GM11168 (cell line): Measurements from ENCODE around the gene PLD1.
"Not testable (repeated sequence)": the region's sequence is repeated elsewhere in the genome, so short reads cannot be mapped to it uniquely, and the experiment has no call there.

Source experiments
- in situ Hi-C: fragments of 300-500 bp; cut with MboI; formaldehyde crosslinking; loops from one replicate; pipeline ENCODE4 v1.12.0; 2022; ENCODE audit warnings: low sequenced_read_pairs; ENCODE audit not compliant: unreplicated experiment

PLD1 gene

DNA sequence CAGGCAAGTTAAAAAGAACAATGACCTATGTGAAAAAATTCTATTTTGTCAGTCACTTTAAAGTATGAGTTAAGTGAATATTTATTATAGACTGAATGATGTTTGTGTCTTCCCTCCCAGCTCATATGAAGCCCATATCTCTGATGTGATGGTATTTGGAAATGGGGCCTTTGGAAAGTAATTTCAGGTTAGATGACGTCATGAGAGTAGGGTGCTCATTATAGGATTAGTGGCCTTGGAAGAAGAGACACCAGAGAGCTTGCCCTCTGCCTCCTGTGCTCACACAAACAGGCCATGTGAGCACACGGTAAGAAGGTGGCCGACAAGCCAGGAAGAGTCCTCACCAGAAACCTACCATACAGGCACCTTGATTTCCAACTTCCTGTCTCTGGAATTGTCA lies 211.3 kb downstream of the PLD1 start:
- in situ Hi-C loops: no loop called here

DNA sequence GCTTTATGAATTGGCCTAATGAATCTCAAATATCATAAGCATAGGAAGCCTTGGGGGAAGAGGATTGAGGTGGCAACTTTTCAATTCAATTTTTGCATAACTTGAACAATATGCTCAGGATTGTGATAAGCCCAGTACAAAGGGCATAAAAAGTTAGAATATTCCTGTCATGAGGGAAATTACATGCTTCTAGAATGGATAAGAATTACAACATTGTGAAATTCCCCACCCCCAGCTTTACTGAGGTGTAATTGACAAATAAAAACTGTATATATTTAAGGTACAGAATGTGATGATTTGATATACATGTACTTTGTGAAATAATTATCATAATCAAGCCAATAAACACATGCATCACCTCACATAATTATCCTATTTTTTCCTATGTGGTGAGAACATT lies 217.5 kb downstream of the PLD1 start:
- in situ Hi-C loops: no loop called here

DNA sequence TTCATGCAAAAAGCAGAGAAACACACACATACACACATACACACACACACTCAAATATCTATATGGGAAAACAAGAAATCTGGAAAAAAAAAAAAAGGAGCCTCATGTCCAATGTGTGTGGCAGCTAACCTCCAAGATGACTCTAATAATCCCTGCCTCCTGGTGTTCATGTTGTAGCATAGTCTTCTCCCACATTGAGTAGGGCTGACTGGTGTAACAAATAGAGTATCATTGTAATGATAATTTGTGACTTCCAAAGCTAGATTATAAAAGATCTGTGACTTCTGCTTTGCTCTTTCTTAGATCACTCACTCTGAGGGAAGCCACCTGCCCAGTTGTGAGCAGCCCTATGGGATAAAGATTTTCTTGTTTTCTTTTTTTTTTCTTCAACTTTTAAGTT lies 219.2 kb downstream of the PLD1 start:
- in situ Hi-C loops: no loop called here

DNA sequence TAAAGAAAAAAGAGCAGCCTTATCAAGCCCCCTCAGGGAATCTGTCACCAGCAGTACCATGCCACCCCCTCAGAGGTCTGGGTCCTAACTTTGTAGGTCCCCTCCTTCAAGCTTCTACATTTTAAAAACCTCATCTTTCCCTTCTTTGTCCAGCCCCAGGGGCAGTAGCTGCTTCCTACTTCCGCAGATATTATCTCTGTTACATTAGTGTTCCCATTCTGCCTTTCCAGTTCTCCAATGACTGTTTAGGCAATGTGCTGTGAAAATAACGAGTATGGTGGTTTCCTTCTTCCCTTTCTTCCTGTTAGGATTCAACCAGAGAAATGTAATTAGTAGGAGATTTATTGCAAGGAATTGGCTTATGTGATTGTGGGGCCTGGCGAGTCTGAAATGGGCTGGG lies 224.0 kb downstream of the PLD1 start:
- in situ Hi-C loops: no loop called here

DNA sequence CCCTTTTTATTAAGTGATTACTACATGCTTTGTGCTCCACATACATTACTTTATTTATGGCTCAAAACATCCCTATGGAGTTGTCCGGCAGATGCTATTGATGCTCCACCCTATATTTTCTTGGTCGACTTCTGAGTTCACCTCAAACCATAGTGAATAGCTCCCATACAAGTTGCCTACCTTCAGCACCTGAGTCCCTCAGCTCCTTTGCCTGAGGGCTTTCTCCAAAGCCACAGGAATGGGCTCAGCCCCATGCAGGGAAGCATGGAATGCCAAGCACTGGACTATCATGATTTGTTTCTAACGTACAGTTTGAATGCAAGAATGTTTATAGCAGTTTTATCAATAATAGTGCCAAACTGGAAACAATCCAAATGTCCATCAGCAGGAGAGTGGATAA lies 225.2 kb downstream of the PLD1 start:
- in situ Hi-C loops: no loop called here

DNA sequence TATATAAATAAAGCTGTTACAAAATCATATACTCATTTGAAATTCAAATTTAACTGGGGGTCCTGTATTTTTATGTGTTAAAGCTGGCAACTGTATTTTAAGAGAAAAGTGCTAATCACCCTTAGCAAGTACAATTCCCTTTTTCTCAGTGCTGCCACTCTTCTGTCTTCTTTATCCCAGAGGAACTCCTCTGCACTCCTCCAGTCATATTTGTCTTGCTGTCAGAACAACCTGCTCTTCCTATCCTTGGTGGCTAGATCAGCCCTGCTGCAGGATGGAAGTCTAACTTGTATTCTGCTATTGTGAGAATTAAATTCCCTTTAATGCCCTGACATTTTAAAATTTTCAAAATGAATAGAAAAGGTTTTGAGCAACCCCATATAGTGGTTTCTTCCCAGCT lies 226.2 kb downstream of the PLD1 start:
- in situ Hi-C loops: no loop called here

DNA sequence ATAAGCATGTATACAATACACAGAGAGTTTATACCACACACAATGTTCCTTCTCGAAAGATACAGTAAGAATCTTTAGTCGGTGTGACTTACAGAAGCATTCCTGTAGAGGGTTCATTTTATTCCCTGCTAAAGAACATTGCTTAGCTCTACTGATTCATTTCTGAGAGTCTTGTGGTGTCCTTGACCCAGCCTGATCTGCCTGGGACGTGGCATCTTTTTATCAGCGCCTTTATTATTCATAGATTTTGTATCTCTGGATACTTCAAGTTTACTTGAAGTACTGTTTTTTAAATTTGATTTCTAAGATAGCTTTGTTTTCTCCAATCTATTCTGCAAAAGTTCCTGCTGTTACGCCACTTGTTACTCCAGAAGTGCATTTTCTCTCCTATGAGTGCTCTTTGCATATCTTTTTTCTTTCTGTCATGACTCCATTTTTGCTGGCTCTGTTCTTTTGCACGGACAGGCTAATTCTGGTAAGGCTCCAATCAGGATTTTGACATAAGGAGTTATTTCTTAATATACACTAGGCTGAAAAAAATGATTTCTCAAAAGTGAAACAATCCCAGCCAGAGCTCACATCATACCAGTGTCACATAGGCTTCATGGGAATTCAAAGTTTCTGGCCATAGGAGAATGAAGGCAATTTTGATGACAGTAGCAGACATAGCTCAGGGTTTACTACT lies 235.6 kb downstream of the PLD1 start:
- in situ Hi-C loops: no loop called here

DNA sequence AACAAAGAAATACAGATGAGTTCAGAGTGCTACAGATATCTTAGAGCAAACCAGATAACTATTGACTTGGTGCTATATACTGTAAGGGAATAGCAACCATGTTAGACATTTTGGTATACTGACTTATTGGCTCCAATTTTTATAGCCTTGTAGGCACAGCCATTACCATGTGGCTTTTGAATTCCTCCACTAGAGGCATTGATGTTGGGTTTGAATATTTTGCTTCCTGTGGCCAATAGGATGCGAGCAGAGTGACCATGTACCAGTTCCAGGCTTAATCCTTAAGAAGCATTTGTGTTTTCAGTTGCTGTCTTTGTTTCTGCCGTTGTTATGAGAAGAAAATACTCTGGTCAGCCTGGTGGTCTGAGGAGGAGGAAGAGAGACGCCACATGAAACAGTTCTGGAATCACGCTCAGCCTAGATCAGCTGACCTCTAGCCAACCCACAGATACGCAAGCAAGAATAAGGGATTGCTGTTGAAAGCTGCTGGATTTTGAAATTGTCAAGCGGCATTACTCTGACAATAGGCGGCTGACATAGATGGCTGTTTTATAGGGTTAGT lies 240.6 kb downstream of the PLD1 start:
- in situ Hi-C loops: no loop called here

DNA sequence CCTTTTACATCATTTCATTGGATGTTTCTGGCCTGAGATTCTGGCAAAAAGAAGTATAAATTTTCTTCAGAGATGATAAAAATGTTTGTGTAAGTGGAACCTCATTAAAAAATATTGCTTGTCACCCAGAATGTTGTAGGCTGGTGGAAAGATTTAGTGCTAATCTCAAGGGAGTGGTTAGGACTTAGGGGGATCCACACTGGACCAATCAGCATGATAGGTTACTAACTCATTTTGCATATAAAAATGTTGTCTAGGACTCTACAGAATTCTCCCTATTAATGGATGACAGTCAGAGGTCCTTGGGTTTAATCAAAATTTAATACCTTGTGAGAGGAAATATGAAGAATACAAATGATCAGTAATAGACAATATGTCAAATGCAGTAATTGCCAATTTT lies 241.5 kb downstream of the PLD1 start:
- in situ Hi-C loops: no loop called here

DNA sequence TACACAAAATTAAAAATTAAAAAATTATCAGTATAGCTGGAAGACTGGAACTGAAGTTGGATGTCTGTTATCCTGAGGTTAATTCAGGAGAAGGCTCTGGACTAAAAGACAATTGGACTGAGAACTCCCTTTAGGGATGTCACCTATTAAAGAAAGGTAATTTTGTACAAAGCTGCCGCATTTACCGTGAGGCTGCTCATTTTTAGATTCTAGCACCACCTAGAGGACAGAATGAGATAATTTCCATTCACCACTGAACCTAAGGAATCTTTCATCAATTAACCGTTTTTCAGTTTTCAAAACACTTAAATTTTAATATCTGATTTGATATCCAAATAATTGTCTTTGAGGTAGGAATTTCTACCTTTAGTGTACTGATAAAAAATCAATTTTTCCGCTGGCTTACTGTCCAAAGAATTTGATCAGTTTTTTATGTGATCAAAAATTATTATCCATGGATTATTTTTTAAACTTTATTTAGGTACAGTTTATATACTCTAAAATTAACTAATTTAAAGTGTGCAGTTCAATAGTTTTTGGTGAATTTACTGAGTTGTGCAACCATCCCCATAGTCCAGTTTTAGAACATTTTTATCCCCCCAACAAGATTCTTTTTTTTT lies 243.4 kb downstream of the PLD1 start:
- in situ Hi-C loops: no loop called here

DNA sequence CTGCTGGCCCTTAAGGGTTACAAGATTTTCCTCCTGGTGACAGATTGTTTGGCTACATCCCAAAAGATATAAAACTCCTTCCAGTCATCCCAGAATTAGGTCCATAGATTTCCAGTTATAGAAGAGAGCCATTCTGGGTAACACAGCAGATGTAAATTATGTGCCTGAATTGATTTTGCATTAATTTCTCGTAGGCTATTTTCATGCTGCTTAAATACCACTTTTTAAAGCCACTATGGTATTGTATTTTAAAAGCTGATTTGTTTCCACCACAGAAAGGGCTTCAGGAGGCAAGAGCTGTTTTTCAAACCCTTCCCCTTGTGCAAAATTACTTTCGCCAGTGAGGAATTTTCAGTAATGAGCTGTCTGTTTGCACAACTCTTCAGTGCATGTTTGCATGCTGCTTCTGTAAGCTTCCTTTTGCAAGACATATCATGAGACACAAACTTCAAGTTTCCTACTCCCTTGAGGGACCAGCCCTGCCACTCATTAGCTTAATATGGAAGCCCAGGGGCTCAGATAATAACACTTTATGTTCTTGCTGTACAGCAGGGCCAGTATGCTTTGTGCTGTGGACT lies 244.7 kb downstream of the PLD1 start:
- in situ Hi-C loops: no loop called here

DNA sequence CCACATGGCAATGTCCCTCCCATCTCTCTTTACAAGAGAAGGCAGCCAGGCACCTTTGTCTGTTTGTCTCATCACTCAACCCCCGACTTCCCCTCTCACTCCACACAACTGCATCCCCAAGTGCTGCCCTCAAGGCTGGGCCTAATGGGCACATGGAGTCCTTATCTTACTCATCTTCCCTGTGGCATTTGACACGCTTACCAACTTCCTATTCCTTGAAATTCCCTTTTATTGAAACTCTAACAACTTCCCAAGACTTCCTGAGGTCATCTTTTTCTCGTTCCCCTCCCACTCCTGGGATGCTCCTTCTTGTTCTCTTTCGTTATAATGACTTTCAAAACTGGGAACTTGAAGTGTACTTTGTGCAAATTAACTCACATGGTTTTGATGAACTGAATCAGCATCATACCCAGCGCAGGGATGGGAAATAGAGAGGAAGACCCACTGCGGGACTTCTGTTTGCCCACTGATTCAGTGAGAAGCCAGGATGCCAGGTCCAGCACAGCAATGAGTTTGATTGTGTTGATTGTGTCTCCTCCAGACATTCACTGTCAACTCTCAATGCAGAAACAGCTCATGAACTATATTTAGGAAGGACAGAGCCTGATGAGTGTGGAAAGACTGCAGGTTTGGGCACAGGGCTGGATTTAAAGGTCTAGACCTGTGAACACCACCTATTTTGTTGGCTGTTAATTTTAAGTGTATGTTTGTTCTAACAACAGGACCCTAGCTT lies 245.4 kb downstream of the PLD1 start:
- in situ Hi-C loops: no loop called here

DNA sequence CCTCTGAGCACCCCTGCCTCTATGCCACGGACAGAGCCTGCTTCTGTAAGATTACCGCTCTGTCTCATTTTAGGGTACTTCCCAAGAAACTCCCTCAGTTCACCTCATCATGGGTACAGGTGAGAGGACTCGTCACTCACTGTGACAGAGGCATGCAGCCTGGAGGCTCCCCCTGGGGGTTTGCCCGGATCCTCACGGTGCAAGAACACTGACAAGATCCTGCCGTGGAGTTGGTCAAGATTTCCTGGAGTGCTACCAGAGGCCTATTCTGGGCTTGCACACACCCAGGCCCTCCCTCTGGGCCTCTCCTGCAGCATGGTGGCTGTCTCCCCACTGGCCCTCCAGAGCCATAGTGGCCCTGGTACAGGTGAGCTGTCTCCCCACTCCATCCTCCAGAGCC lies 247.0 kb downstream of the PLD1 start:
- in situ Hi-C loops: no loop called here

DNA sequence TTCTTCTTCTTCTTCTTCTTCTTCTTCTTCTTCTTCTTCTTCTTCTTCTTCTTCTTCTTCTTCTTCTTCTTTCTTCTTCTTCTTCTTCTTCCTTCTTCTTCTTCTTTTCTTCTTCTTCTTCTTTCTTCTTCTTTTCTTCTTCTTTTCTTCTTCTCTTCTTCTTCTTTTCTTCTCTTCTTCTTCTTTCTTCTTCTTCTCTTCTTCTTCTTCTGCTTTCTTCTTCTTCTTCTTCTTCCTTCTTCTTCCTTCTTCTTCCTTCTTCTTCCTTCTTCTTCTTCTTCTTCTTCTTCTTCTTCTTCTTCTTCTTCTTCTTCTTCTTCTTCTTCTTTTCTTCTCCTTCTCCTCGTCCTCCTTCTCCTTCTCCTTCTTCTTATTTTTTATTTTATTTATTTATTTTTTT lies 247.8 kb downstream of the PLD1 start:
- in situ Hi-C loops: not testable (repeated sequence)

DNA sequence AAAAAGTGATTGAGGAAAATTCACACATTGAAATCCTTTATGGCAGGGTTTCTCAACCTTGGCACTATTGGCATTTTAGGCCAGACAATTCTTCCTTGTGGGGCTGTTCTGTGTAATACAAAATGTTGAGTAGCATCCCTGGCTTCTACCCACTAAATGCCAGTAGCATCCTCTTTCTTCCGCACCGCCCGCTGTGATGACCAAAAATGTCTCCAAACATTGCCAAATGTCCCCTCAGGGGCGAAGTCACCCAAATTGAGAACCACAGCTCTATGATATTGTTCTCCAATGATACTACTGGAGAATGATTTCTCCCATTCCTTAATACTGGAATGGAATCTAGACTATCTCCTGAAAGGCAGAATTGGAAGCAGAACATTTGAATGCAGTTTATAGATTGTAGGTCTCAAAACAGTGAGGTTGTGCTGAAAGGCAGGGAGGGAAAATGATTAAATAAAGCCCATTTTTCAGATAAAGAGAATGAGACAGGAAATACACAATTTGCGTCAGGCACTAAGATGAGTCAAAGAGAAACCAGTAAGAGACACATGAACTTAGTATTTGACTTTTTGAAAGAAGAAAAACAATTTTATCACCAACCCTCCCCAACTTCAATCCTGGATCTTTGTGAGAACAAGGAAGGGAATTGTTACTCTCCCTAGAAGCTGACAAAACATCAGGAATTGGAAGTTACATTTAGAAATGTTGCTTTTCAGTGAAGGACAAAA lies 248.5 kb downstream of the PLD1 start:
- in situ Hi-C loops: no loop called here

DNA sequence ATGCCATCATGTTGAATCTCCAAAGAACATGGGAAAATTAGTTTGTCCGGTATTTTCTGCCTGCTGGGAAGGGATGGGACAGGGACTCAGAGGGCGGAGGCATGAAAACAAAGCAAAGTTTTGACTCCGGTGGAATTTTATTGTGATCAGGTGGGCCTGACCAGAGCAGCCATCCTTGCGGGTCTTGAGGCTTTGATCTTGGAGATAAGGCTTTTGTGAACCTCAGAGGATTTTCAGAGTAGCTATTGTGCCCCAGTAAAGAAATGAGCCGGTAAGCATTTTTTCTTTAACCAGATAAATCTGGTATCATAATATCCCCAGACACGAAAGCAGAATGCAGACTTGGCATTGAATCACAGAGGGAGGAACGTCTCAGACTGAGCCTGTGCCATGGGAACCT lies 250.7 kb downstream of the PLD1 start:
- in situ Hi-C loops: no loop called here

DNA sequence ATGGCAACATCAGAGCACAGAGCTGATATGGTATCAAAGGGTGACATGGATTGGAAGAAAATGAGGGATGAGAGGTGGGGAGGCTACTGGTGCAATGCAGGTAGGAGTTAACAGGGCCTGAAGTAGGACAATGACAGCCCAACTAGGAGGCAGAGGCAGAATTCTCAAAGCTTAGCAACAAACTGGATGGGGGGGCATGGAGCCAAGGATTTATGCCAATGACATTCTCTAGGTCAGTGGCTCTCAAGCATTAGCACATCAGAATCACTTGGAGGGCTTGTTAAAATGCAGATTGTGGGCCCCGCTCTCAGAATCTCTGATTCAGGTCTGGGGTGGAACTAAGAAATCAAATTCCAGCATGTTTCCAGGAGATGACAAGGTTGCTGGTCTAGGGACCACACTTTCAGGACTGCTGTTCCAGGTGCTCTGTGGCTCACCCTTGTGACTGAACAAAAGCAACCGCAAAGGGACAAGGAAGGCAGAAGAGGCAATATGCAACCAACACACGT lies 252.0 kb downstream of the PLD1 start:
- in situ Hi-C loops: no loop called here

DNA sequence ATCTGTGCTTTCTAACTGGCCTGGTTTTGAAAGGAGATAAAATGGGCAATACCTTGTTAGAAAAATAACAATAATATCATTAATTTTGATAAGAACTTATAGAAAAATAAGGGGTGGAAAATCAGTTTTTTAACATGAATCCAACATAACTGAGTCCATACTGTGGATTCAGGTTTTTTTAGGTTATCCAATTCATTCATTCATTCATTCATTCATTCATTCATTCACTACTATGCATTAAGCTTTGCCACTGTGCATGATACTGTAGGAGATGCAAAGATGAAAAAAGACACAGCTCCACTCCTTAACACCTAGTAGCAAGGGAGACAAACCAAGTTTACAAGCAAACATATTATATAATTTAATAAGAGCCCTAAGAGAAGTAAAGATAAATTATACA lies 253.1 kb downstream of the PLD1 start:
- in situ Hi-C loops: no loop called here

DNA sequence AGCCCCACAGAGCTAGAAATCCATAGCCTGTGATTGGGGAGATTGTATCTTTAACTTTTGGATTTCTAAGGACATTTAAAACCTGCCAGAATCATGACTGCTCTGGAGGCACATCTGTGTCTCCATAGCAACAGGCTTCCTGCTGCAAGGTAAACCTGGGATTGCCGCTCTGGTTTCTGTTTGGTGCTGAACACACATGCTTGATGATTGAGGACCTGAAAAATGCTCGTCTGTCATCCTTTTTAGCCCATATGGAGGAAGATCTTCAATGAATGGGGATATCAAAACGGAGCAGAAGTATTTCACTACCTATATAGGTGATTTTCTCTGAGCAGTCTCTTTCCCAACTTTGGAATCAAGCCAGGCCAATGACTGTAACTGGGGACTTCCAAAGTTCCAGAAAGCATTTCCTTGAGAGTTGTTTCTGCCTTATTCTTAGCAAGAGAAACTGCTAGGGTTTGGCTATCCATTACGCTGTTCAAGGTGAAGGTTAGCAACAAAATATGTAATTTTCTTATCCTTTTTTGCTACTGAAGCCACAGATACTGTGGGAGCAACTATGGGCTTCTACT lies 253.6 kb downstream of the PLD1 start:
- in situ Hi-C loops: no loop called here

DNA sequence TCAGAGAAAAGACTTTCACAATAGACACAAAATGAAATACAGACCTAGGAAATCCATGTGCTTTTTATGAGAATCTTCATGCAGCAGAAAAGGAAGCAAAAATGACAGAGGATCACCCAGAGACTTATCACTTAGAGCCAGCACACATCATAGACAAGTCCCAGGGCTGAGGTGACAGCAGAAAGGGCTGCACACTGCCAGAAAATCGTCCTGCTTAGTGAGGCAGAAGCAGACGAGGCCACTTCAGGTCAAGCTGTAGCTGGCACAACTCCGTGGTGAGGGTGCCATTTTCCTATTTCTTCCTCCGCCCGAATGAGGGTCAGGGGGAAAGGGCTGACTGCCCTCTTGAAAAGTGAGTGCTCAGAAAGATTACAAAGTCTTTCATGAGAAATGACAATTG lies 254.1 kb downstream of the PLD1 start:
- in situ Hi-C loops: no loop called here
